ENCODE results near the gene LY6G5B.
"Not testable (repeated sequence)": the region's sequence is repeated elsewhere in the genome, so short reads cannot be mapped to it uniquely, and the experiment has no call there.

LY6G5B gene

GRCh38 chr6:31692353-31692752 is 22.6 kb downstream of the LY6G5B start:
- DNase-seq, result no peak

GRCh38 chr6:31692886-31693285 is 23.1 kb downstream of the LY6G5B start:
- no peak for DNase-seq

GRCh38 chr6:31693535-31693934 is 23.8 kb downstream of the LY6G5B start:
- no peak for DNase-seq

GRCh38 chr6:31697555-31697954 is 27.8 kb downstream of the LY6G5B start:
- DNase-seq, result no peak

DNA sequence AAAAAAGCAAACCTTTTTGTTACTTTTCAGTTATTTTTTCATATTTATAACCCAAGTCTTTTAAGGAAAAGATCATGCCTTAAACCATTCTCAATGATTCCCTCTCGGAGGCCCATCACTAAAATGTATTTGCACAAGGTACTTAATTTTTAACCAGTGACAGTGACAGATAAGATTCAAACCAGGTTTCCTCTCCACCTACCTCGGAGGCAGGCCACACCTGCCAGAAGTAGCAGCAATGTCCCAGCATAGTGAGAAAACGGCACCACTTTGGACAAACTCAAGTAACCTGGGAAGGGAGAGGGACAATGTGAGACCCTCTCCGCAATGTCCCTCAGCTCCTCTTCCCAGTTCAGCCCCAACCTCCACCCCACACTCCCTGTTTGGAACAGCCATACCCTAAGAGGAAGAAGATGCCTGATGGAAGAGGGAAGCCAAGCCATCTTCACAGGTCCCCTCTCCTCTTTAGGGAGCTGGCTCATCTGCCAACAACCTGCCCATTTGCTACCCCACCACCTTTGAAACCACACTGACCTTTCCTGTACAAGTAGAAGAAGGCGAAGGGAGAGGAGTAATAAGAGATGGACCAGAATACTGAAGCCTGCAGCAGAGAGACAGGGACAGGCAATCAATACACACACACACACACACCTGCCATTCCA is 31.1 kb downstream of the LY6G5B start:
- no peak for DNase-seq

DNA sequence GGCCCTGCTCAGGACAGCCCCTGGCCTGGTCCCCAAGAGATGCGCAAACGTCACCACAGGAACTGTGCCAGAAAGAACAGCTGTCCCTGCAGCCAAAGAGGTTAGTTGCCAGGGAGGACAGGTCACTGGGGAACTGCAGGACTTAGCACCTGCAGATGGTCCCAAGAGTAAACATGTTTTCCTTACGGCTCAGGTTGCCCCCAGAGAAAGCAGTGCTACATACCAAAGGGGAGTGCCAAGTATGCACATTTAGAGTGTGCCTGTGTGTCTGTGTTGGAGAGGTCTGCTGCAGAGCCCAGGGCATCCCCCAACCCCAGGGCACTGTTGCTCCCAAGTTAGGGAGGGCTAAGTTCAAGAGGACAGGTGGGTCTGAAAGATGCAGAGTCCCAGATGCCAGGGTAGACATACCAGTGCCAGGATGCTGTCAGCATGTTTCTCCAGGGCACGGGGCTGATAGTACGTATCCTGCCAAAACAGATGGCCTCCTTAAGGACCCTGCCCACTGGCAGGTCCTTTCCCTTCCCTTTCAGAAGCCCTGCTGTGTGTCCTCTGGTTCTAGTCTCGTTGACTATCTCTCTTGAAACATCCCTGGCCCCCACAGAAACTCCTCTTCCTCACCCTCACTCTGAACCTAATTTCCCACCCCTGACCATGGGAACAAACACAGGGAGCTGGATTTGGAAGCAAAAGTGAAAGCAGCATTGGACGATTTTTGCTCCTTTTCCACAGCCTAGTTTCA is 32.1 kb downstream of the LY6G5B start:
- DNase-seq, result no peak

DNA sequence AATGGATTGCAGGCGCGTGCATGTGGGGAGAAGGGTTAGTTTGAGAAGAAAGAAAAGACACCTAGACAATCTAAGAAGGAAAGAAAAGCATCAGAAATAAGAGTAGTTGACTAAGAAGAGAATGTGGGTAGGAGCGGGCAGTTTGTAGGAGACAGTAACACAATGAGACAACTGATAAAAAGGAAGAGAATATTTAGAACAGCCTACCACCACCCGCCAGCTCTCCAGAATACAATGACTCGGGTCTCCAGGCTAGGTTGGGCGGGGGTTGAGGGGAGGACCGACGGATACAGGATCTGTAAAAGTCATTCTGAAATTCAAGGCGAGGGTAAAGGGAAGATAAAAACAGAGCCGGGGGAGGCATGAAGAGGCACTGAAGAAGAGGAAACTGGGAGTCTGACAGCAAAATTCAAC is 32.6 kb downstream of the LY6G5B start:
- no peak for DNase-seq

DNA sequence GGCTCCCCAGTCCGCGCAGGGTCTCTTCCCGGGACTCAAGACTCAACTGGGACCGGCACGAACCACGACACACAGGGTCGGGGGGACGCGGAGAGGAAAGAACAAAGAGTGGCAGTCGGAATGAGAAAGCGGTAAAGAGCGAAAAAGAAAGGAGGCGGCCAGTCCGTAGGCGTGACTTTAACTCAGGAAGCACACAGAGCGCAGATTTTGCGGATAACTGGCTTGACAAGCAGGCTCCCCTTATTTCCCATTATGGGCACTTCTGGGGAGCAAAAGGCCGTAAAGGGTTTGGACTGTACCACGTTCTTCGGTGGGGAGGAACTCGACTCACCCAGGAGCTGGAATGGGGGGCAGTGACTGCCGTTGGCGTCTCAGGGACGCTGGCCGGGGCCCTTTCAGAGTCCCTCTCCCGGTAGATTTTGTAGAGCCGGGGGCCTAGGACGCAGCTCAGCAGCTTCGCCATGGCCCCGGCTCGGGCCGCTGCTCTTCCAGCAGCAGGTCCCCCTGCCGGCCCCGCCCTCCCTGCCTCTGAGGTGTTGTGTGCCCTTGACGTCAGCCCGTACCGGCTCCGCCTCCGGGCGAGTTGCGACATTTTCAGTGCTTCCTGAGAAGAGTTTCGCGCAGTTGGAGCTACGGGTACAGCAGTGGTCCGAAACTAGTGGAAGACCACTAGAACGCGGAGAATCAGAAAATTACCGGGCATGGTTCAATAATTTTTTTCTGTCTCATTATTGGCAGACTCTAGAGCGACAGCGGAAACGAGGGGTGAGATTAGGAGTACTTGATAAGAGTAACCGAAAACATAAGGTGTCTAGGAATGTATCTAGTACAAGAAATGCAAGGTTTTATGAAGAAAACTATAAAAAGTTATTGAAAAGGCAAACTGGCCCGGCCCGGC is 33.3 kb downstream of the LY6G5B start, which contains the start of gene ABHD16A:
TSS of gene ABHD16A (minus strand) at position 506 of the 898 bp plus-strand sequence. CDS start at position 463, 43 bp downstream.
- peak; percentile 97 for DNase-seq

GRCh38 chr6:31705931-31706330 is 36.2 kb downstream of the LY6G5B start:
- DNase-seq, result no peak

DNA sequence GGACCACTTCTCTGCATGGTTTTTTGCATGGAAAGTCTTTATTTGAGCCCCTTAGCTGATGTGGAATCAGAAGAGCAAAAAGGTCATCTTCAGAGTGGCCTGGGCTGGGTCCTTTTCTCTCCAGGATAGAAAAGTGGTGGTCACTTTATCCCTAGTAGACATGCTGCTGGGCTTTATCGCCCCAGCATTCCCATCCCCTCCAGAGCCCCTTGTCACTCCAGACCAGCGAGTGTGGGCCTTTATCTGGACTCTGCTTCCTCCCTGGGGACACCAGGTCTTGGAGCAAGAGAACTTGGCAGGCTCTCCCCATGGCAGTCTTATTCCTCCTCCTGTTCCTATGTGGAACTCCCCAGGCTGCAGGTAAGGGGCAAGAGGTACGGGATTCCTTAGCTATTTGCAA is 36.8 kb downstream of the LY6G5B start, which contains the start of gene LY6G6F:
TSS of gene LY6G6F (plus strand) at position 268 of the 400 bp plus-strand sequence. CDS start at position 309, 41 bp downstream.
- no peak for DNase-seq

DNA sequence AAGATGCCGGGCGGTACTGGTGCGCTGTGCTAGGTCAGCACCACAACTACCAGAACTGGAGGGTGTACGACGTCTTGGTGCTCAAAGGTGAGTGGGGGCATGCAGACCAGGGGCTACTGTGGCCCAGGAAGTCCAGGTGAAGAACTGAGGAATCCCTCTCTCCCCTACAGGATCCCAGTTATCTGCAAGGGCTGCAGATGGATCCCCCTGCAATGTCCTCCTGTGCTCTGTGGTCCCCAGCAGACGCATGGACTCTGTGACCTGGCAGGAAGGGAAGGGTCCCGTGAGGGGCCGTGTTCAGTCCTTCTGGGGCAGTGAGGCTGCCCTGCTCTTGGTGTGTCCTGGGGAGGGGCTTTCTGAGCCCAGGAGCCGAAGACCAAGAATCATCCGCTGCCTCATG is 37.9 kb downstream of the LY6G5B start:
- DNase-seq, result no peak

- no peak for DNase-seq
These were observed 38.4 kb downstream of the LY6G5B start for GRCh38 chr6:31708224-31708623.

DNA sequence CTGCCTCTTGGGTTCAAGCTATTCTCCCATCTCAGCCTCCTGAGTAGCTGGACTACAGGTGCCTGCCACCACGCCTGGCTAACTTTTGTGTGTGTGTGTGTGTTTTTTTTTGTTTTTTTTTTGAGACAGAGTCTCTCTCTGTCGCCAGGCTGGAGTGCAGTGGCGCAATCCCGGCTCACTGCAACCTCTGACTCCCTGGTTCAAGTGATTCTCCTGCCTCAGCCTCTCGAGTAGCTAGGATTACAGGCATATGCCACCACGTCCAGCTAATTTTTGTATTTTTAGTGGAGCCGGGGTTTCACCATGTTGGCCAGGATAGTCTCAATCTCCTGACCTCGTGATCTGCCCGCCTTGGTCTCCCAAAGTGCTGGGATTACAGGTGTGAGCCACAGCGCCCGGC is 39.4 kb downstream of the LY6G5B start:
- DNase-seq, result not testable (repeated sequence)

DNA sequence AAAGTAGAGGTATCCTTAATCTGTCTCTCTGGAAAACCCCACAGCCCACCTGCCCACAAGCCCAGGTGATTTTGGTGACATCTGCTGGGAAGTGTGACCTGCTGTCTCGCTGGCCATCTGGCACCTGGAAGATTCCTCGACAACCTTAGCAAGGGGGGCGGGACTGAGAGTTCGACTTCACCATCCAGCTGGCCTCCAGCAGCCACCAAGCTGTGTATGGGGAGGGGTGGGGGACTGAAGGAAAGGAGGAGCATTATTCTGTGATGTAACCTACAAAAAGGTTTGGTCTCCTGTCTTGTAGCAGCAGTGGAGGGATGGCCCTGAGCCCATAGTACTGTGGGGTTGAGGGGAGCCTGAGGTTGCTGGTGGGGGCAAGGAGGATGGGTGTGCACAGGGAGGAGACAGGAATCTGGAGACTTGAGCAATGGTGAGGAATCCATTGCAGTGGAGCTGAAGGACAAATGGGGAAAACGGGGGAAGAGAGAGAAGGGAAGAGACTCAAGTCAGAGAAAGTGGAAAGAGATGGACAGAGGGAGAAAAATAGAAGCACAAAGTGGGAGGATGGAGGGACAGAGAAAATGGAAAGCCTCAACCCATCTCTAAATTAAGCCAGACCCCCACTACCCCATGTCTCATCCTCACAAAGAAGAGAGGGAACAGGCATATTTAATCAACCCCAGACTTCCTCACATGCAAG is 40.9 kb downstream of the LY6G5B start:
- DNase-seq, result no peak

GRCh38 chr6:31711233-31711632 is 41.5 kb downstream of the LY6G5B start:
- DNase-seq, result no peak

- no peak for DNase-seq
These were observed 42.5 kb downstream of the LY6G5B start for GRCh38 chr6:31712296-31712695.

GRCh38 chr6:31713465-31713864 is 43.7 kb downstream of the LY6G5B start:
- DNase-seq, result no peak

- no peak for DNase-seq
These were observed 44.4 kb downstream of the LY6G5B start for GRCh38 chr6:31713991-31714684.

- no peak for DNase-seq
These were observed 45.5 kb downstream of the LY6G5B start, which contains the start of gene LY6G6D for GRCh38 chr6:31715022-31715958. Gene LY6G6D, plus strand, starts transcription at chr6:31715348. Its CDS starts 8 bp downstream, at chr6:31715356.

GRCh38 chr6:31717499-31718222 is 47.9 kb downstream of the LY6G5B start:
- no peak for DNase-seq
